HG02610 (cell line): ENCODE measurements around the gene UBE2Q2.
"Not testable (repeated sequence)": the region's sequence is repeated elsewhere in the genome, so short reads cannot be mapped to it uniquely, and the experiment has no call there.

Experiments
- ATAC-seq: cut with Tn5 transposase; IDR thresholded peaks from one replicate; pipeline ENCODE4 v1.9.1; 2021; ENCODE audit warnings: mild to moderate bottlenecking, moderate library complexity; ENCODE audit not compliant: unreplicated experiment

Gene UBE2Q2

DNA sequence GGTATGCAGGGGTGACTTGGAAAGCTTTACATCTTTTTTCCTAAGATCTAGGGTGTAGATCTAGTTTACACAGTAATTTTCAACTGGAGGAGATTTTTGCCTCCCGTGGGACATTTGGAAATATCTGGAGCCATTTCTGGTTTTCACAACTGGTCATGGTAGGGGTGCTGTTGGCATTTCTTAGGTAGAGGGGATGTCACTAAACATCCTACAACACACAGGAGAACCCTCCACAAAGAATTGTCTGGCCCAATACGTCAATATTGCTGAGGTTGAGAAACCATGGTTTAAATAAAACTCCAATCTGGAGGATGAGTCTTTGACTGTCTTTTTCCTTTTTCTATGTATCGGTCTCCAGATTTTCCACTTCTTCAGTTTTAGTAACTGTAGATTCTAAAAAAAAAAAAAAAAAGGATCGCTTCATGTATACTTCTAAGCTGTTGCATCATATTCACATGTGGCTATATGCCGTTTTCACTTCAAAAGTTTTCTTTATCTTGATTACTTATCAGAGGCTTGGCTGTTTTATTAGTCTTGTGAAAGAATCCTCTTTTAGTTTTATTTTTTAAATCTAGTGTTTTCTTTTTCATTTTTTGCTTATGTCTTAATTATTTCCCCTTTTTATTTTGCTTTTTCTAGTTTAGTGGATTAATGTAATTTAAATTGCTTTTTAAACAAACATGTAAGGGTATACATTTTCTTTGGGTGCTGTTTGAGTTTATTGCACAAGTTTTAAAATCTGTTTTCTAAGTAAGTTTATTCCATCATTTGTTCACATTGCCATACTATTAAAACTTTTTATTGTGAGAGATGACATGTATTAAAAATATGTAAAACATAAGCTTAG is 21.2 kb downstream of the UBE2Q2 start:
- ATAC-seq, result no peak

DNA sequence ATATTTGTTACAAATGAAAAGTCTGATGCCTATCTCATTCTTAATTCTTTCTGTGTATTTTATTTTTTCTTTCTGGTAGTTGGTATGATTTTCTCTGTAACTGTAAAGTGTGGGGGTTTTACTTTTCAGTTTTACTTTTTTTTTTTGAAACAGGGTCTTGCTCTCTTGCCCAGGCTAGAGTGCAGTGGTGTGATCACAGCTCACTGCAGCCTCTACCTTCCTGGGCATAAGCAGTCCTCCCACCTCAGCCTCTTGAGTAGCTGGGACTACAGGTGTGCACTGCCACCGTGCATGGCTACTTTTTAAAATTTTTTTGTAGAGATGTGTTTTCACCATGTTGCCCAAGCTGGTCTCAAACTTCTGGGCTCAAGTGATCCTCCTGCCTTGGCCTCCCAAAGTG is 22.8 kb downstream of the UBE2Q2 start:
- not testable (repeated sequence) for ATAC-seq

DNA sequence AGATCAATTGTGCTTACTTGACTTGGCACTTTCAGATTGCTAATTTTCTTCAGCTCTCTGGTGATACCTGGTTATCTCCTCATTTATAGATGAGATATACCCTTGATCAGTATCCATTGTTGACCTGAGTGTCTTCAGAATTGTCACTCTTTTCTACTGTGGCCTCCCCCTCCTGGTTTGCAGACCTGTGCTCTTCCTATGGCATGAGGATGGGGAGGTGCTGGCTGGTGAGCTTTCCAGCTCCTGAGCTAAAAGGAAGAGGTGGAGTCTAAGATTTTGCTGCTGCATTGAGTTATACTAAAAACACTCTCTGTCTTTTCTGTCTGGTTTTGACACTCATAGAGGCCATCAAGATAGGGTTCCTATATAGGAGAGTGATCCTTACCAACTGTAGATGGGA is 23.7 kb downstream of the UBE2Q2 start:
- no peak for ATAC-seq

DNA sequence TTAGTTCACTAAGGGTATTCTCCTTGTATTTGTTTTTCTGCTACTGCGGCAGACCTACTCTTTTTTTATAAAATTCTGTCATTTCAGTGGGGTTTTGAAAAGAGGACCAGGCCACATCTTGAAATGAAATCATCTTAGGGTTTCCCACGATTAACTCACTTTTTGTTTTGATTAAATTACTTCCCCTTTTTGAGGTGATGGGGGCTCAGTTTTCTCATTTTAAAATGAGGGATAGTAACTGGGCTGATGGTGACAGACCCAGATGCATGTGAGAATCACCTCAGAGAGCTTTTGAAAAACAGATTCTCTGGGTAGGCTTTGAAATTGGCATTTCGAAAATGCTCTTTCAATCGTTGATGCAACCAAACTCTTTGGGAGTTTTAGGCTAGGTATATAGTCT is 24.2 kb downstream of the UBE2Q2 start:
- ATAC-seq, result no peak

DNA sequence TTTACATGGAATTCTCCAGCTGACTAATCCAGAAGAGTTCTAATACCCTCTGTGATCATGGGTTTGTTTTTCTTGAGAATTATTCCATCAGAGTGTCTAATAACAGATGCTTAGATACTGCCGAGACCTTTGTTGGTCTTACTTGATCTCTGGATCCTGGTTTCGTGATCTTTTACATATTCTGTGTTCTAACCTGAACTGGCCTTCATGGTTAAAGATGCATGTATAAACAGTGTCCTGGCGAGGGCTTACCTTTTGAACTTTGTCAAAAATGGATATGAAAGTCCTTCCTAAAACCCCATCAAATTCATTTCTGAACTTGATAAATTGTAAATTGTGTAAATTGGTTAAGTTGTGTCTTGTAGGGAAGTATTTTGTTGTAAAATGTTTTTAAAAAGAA is 24.8 kb downstream of the UBE2Q2 start:
- no peak for ATAC-seq

DNA sequence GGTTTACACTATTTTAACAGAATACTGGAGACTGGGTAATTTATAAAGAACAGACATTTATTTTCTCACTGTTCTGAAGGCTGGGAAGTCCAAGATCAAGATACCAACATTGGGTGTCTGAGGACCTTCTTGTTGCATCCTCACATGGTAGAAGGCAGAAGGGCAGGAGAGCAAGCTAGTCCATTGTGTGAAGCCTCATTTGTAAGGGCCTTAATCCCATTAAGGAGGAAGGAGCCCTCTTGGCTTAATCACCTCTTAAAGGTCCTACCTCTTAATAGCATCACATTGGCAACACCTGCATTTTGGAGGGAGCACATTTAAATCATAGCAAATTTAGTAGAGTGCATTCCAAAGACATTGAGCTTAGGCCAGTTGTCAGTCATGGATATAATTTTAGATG is 26.2 kb downstream of the UBE2Q2 start:
- no peak for ATAC-seq

DNA sequence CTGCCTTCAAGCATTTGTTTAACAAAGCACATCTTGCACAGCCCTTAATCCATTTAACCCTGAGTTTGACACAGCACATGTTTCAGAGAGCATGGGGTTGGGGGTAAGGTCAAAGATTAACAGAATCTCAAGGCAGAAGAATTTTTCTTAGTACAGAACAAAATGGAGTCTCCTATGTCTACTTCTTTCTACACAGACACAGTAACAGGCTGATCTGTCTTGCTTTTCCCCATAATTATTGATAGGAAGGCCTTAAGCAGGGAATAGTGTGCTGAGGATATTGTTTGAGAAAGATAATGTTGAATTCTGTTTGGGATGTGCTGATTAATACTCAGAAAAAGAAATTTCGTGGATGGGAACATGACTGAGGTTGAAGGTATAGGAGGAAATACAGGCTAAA is 28.3 kb downstream of the UBE2Q2 start:
- not testable (repeated sequence) for ATAC-seq

DNA sequence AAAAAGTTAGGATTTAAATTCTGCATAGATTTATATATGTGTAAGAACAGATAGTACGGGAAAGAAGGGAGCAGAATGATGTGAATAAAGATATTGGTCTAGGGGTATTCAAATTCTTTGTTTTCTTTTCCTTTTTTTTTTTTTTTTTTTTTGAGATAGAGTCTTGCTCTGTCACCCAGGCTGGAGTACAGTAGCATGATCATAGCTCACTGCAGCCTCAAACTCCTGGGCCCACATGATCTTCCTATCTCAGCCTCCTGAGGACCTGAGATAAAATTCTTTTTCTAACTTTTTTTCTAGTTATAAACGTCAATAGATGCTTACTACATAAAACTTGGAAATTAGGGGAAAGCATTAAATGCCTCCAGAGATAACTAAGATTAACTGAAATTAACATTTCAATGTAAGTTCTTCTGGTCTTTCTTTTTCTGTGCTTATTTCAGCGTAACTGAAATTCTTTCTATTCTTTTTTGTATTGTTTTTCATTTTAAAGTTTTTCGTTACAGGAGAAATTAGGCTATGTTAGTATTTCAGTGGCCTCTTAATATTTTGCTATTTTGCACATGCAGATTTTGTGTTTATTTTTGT is 29.2 kb downstream of the UBE2Q2 start:
- ATAC-seq, result no peak

DNA sequence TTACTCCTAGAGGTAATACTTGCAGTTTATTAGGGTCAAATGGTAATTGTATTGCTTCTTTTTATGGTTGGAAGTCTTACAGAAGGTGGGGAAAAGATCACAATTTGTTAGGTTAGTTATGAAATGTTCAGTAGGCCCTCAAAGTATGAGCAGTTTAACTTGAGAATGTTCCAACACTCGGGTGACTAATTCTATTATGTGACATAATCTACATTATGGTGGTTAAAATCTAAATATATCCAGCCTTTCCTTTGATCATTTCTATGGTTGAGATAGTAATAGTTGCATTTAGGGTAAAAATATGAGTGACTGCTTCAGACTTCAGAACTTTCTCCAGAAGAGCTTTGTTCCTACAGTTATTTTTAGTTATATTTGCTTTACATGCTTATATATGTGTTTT is 40.8 kb downstream of the UBE2Q2 start:
- no peak for ATAC-seq

DNA sequence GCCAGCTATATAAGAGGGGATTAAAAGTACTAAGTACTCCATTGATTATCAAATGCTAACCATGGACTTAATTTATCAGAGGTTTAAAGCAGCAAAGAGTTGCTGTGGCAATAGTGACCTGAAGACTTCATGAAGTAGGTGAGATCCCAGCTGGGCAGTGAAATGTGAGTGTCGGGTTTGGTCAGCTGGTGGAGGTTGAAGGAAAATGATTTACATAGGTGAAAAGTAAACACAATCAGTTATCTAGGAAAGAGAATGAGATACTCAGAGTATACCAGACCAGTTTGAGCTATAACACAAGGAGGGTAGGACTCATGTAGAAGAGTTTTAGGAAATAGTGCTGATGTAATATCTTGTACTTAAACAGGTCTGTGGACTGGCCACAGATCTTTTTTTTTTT is 43.9 kb downstream of the UBE2Q2 start:
- no peak for ATAC-seq

DNA sequence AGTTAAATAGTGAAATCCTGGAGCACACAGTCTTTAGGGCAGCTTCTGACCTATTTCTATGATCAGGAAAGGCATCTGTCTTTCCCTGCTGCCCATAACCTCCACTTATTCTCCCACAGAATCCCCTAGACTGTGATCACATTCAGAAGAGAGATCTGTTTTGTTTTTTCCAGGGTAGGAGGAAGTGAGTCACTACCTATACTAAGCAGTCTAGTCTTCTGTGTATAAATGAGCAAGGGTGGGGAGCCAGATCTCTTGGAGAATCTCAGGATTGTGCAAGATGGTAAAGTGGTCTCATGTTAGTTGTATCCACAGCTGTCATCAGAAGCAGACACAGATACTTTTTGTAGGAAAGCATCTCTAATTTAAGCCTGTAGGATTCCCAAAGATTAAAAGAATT is 48.6 kb downstream of the UBE2Q2 start:
- no peak for ATAC-seq

DNA sequence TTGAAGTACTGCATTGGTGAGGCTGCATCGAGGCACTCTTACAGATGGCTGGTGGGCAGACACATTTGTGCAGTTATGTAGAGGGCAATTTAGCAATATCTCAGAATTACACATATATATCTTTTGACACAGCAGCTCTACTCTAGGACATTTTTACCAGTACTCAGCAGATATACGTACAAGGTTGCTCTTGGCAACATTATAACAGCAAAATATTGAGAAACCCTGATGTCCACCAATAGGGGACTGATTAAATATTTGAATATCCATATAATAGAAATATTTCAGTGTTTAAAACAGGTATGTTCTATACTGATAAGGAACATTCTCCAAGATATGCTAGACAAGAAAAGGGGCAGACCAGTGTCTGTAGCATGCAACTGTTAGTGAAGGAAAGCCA is 52.5 kb downstream of the UBE2Q2 start:
- ATAC-seq, result no peak

DNA sequence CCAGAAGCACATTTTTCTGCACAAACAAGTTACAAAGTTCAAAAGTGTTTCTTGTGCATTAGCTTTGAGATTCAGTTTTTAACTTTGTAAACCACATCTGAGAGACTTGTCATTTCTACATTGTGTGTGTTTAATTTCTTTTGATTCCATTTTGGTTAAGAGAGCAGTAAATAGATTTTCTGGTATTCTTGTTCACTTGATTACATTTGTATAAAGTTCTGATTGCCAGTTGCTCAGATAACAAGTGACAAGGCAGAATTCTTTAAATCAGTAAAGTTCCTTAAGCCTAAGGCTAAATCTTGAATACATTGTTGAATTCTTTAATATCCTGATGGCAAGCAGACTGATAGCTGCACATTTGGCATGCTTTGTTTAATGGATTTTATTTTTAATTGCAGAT is 57.3 kb downstream of the UBE2Q2 start:
- ATAC-seq, result no peak

DNA sequence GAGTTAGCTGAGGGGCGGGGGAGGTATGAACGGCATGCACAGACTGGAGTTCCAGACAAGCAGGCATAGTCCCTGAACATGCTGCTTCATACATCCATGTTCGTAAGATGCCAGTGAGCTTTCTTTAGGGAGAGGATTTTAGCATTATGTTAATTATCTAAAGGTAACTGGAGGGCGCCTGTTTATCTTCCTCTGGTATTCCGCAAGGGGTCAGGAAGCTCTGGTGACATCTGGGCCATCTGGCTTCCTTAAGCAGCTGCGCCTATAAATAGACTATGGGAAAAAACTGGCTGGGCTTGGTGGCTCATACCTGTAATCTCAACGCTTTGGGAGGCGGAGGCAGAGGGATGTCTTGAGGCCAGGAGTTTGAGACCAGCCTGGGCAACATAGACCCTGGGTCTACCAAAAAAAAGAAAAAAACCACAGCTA is 58.9 kb downstream of the UBE2Q2 start:
- no peak for ATAC-seq

DNA sequence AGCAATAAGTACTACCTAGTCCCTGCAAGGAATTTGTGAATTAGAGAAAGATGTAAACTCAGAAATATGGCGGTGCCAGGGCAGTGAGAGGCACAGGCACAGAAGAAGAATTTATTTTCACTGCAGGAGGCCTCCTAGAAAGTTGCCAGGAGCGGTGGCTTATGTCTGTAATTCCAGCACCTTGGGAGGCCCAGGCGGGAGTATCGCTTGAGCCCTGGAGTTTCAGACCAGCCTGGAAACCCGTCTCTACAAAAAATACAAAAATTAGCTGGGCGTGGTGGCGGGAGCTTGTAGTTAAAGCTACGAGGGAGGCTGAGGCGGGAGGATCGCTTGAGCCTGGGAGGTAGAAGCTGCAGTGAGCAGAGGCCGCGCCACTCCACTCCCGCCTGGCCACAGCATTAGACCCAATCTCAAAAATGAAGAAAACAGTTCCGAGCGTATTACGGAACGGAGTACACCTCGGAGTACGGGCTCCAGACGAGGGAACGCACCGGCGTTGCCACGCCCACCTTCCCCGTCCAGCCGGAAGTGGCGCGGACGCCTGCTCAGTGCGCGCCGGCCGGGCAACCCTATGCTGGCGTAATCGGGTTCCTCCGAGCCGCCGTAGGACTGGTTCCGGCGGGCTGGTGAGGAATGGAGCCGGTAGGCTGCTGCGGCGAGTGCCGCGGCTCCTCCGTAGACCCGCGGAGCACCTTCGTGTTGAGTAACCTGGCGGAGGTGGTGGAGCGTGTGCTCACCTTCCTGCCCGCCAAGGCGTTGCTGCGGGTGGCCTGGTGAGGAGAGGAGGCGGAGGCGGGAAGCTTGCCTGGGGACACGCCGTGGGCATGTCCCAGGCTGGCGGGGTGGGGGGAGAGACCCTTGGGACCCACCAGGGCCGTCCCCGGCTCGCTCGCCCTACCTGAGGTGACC is 60.3 kb downstream of the UBE2Q2 start, which contains the start of gene FBXO22:
Gene FBXO22 (plus strand): TSS at position 548 of the 909 bp plus-strand sequence. CDS start 86 bp downstream, at position 634.
- peak; percentile 92 for ATAC-seq

DNA sequence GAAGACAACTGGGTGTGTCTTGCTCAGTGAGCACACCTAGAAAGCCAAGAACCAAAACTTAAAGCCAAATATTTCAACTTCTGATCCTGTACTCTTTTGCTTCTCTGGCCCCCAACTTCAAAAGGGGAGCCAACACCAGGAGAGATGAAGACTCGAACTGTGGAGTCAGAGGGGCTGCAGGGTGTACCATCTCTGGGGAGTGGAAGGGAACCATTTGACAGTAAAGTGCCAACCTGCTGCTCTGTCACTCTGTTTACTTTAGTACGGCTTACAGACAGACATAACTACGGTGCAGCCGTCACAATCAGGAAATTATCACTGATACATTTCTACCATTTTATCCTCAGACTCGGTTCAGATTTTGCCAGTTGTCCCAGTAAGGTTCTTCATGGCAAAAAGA is 62.0 kb downstream of the UBE2Q2 start:
- no peak for ATAC-seq

DNA sequence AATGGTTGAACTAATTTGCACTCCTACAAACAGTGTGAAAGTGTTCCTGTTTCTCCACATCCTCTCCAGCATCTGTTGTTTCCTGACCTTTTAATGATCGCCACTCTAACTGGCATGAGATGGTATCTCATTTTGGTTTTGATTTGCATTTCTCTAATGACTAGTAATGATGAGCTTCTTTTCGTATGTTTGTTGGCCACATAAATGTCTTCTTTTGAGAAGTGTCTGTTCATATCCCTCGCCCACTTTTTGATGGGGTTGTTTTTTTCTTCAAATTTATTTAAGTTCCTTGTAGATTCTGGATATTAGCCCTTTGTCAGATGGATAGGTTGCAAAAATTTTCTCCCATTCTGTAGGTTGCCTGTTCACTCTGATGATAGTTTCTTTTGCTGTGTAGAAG is 67.1 kb downstream of the UBE2Q2 start:
- ATAC-seq, result not testable (repeated sequence)

DNA sequence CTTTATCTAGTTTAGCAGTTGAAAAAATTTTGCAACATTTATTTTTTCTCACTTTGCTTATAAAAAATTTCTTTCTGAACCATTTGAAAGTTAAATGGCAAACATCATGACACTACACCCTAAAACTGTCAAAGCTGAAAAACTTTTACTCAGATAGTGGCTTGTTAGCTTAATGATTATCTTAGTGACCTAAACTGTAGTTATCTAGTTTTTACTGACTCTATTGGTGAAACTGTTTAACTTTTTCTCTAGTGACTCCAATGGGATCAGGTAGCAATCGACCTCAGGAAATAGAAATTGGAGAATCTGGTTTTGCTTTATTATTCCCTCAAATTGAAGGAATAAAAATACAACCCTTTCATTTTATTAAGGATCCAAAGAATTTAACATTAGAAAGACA is 73.7 kb downstream of the UBE2Q2 start:
- no peak for ATAC-seq

DNA sequence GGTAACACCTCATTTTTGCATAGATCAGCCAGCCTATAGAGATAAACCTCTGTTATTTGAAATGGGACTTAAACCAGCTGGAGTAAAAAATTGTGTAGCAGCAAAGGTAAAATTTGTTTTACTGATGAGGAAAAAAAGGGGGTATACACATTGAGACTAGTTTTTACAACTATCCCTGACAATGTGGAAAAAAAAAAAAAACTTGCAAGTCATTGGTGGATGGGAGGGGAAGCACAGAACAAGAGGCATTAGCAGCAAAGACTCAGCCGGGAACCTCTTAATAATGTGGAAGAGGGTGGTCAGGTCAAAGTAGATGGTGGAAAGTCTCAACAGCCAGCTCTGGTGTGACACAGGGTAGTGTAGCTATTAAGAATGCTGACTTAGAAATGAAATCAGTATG is 74.9 kb downstream of the UBE2Q2 start:
- ATAC-seq, result no peak

DNA sequence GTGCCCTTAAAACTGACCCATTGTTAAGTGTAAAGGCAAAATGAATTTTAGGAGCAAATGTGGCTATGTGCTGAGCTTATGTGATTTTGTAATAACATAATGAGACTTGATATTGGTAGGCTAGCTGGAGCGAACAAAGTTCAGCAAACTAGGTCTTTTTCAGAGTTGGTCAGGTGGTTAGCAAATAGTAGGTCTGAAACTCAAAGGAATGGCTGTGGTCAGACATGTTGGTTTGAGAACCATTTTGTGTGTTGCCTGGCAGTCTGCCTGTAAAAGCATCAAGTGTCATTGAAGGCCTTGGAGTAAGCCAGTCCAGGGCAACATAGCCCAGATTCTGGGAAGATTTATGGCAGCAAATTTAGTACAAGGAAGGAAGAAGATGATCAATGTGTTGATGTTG is 76.8 kb downstream of the UBE2Q2 start:
- ATAC-seq, result no peak
